Lung (tissue), 5 donors: ENCODE measurements around the gene PSME4. TPM values are rescaled to one million over a fixed set of nuclear protein-coding genes. Genes with fewer than 3 reads are reported as not detected.

Experiments used
- polyA plus RNA-seq, 2 donors: library from polyadenylated mRNA; stranded (reverse); fragments of 200-250 nt; gene quantifications; one replicate each; pipeline ENCODE4 v1.2.1, GENCODE V29; 2013
- small RNA-seq: library from RNA; depleted of rRNA; stranded (forward); fragments of <200 nt; gene quantifications from one replicate; pipeline ENCODE3, GENCODE V24; 2014; ENCODE audit warnings: low replicate concordance
- total RNA-seq, 2 donors: library from RNA; depleted of rRNA in 1 of 2; stranded (reverse); fragments of >200 nt in 1 of 2; gene quantifications; one replicate each; pipeline ENCODE4 v1.2.1, GENCODE V29; 2014 to 2021
- donor health status: Bipolar disorder and iron deficiency.
- donor health status: healthy.
- donor health status: DM: yes; HTN: yes; CAD: no.

Gene PSME4
- total and polyA plus RNA-seq, 4 donors = 20.8 to 72.5 (median 44.9) TPM

Small RNA genes lying within 50 kb of the gene (small RNA-seq; reads per million reads assigned to genes)
- gene MIR3682 = not detected

Other genes with a start within 250 kb of the PSME4 start
- gene CHAC2, start 203.2 kb downstream of the PSME4 start, total RNA-seq = 1 to 10 TPM; 1.6 to 4.0 TPM
- gene CHAC2, start 203.2 kb downstream of the PSME4 start, polyA plus RNA-seq = 1 to 10 TPM; 4.9 to 5.4 TPM
- 10 to 100 TPM; 24.3 to 54.9 TPM for gene ASB3, start 184.0 kb downstream of the PSME4 start, total RNA-seq
- 10 to 100 TPM in 1 of 2 donors, 1 to 10 TPM in 1; 7.0 to 11.9 TPM for gene ASB3, start 184.0 kb downstream of the PSME4 start, polyA plus RNA-seq
- 10 to 100 TPM; 56.9 to 64.7 TPM for gene ERLEC1, start 183.9 kb downstream of the PSME4 start, total RNA-seq
- 10 to 100 TPM; 39.8 to 55.6 TPM for gene ERLEC1, start 183.9 kb downstream of the PSME4 start, polyA plus RNA-seq
- gene GPR75, start 111.0 kb downstream of the PSME4 start, total RNA-seq = 1 to 10 TPM; 1.4 to 2.8 TPM
- under 1 TPM; 0.71 to 0.72 TPM for gene GPR75, start 111.0 kb downstream of the PSME4 start, polyA plus RNA-seq
- gene ACYP2, start 144.6 kb upstream of the PSME4 start, total RNA-seq = 10 to 100 TPM; 15.1 to 23.7 TPM
- gene ACYP2, start 144.6 kb upstream of the PSME4 start, polyA plus RNA-seq = 10 to 100 TPM; 13.2 to 20.8 TPM